Sigmoid colon (tissue), 7 donors: ENCODE data around the gene MAPK8IP3. TPM values are rescaled to one million over a fixed set of nuclear protein-coding genes. Genes with fewer than 3 reads are reported as not detected.
"Not testable (repeated sequence)": the region's sequence is repeated elsewhere in the genome, so short reads cannot be mapped to it uniquely, and the experiment has no call there.

Experiments
- DNase-seq: peaks from one replicate; pipeline ENCODE4 v3.0.0-alpha.2; 2019
- H3K27ac ChIP-seq, 4 donors: fragments of 200-600 bp; sonication (generic); one replicate each; pipeline ENCODE4 v1.5.1; 2016 to 2019; ENCODE audit warnings: mild to moderate bottlenecking in 1 of 4
- H3K27me3 ChIP-seq, 3 donors: fragments of 200-600 bp; sonication (generic); one replicate each; pipeline ENCODE4 v1.5.1; 2019; ENCODE audit warnings: mild to moderate bottlenecking in 1 of 3
- H3K36me3 ChIP-seq, 4 donors: fragments of 200-600 bp; sonication (generic); one replicate each; pipeline ENCODE4 v1.5.1; 2016 to 2019
- H3K4me1 ChIP-seq, 4 donors: fragments of 200-600 bp; sonication (generic); one replicate each; pipeline ENCODE4 v1.5.1; 2017 to 2019
- H3K4me3 ChIP-seq, 4 donors: fragments of 200-600 bp; sonication (generic); one replicate each; pipeline ENCODE4 v1.5.1; 2017 to 2019; ENCODE audit warnings: mild to moderate bottlenecking in 2 of 4, moderate library complexity in 1 of 4
- H3K9me3 ChIP-seq, 4 donors: fragments of 200-600 bp in 3 of 4; sonication (generic) in 3 of 4; one replicate each; pipeline versions ENCODE4 v1.5.1 to v1.6.1; 2013 to 2019
- CTCF ChIP-seq, 4 experiments: fragments of 450-650 bp in 3 of 4; fragments of 200-600 bp in 1 of 4; IDR thresholded peaks; one replicate each; pipeline ENCODE4 v1.5.1; 2016 to 2019; ENCODE audit warnings: antibody characterized with exemption in 4 of 4, mild to moderate bottlenecking in 3 of 4, moderate library complexity in 2 of 4
- EP300 ChIP-seq, 4 donors: sonication (generic); formaldehyde crosslinking; IDR thresholded peaks; one replicate each; pipeline ENCODE4 v1.6.1; 2017; ENCODE audit warnings: antibody characterized with exemption in 4 of 4
- POLR2A ChIP-seq, 2 donors: fragments of 450-650 bp; IDR thresholded peaks; one replicate each; pipeline ENCODE4 v1.6.1; 2016; ENCODE audit warnings: antibody characterized with exemption in 2 of 2, mild to moderate bottlenecking in 2 of 2, moderate library complexity in 2 of 2
- POLR2AphosphoS5 ChIP-seq, 4 donors: sonication (generic); formaldehyde crosslinking; IDR thresholded peaks; one replicate each; pipeline ENCODE4 v1.6.1; 2017; ENCODE audit warnings: antibody characterized with exemption in 4 of 4
- WGBS, 2 donors: extraction: QIAGEN DNeasy Blood & Tissue Kit; methylation state at CpG; one replicate each; pipeline ENCODE4 v1.1.7; 2013; 5-methylcytosine and 5-hydroxymethylcytosine counted together
- intact Hi-C: fragments of 100-400 bp; cut with DNase I; formaldehyde crosslinking; loops from one replicate; pipeline ENCODE4 v1.15.1; 2023
- polyA plus RNA-seq, 3 donors: library from polyadenylated mRNA; stranded (reverse); fragments of 200-250 nt; gene quantifications; one replicate each; pipeline ENCODE4 v1.2.3, GENCODE V29; 2013
- total RNA-seq, 4 donors: library from RNA; depleted of rRNA; stranded (reverse); fragments of >200 nt; gene quantifications; one replicate each; pipeline ENCODE4 v1.1.0, GENCODE V29; 2016
- donor health status: healthy with polysubstance abuse.
- donor health status: Bipolar disorder and iron deficiency.
- donor health status: healthy.

Gene MAPK8IP3
- total and polyA plus RNA-seq, 7 donors, result 3.6 to 80.9 (median 22.4) TPM

GRCh38 chr16:1792836-1793577 is 87.0 kb downstream of the MAPK8IP3 start:
- DNase-seq, result no peak
- Histone ChIP-seq H3K36me3 (peaks cover 0 to 34% (median 15%) of the 10 kb centered on the region in 4 donors), H3K27ac (no peak overlapping the region), H3K4me1 (no peaks in the 10 kb centered on the region), H3K9me3 (no peaks in the 10 kb centered on the region), H3K27me3 (no peaks in the 10 kb centered on the region), H3K4me3 (no peak overlapping the region)
- WGBS, 2 donors, result 78 to 88% methylated on average over 33 of the region's 33 CpGs
- intact Hi-C loops, result no loop called here
- no peak for TF ChIP-seq POLR2A (IDR thresholded peaks at IDR 0.05)
- TF ChIP-seq EP300 (IDR thresholded peaks at IDR 0.05), result no peak
- no peak for TF ChIP-seq POLR2AphosphoS5 (IDR thresholded peaks at IDR 0.05)
- no peak for TF ChIP-seq CTCF (IDR thresholded peaks at IDR 0.05)

- DNase-seq, result no peak
- Histone ChIP-seq H3K27me3 (no peaks in the 10 kb centered on the region), H3K4me1 (no peaks in the 10 kb centered on the region), H3K27ac (no peak within 1 kb of the TSS), H3K36me3 (peaks cover 0 to 28% (median 9%) of the 10 kb centered on the region in 4 donors), H3K4me3 (no peak within 1 kb of the TSS), H3K9me3 (no peaks in the 10 kb centered on the region)
- intact Hi-C loops, result no loop called here
- TF ChIP-seq CTCF (IDR thresholded peaks at IDR 0.05) (no peak), EP300 (IDR thresholded peaks at IDR 0.05) (no peak), POLR2AphosphoS5 (IDR thresholded peaks at IDR 0.05) (no peak), POLR2A (IDR thresholded peaks at IDR 0.05) (no peak)
- WGBS, 2 donors, result 20 to 64% methylated on average over 28 of the region's 28 CpGs
Measured at GRCh38 chr16:1793578-1794220, 87.7 kb downstream of the MAPK8IP3 start, which contains the start of gene IGFALS. IGFALS (minus strand) TSS chr16:1793705; CDS start chr16:1793652, 53 bp downstream.

DNA sequence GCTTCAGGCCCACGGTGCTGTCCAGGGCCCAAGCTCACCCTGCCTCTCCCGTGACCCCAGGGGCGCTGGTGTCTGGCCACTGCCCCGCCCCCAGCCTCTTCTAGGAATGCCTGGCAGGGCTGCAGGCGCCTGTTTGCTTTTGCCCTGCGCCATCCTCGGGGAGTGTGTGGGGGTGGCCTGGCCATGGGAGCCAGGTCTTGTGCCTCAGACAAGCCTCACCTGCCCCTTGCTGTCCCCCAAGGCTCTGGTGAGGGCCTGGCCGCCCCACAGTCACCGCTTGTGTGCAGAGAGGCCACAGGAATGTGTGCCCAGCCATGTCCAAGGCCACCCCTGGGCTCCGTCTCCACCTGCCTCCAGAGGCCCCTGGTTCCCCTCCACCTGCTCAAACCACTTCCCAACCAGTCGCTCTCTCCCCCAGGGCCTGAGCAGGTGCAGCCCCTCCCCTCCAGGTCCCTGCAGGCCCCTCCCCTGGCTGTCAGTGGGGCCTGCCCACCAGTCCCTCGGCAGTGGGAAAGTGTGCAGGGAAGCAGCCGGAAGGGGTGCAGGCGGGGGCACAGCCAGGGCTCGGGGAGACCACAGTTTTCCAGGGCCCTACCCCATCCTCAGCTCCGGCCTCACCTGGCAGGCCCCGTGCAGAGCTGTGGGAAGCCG is 88.4 kb downstream of the MAPK8IP3 start:
- TF ChIP-seq CTCF (IDR thresholded peaks at IDR 0.05) (no peak), EP300 (IDR thresholded peaks at IDR 0.05) (no peak), POLR2A (IDR thresholded peaks at IDR 0.05) (no peak), POLR2AphosphoS5 (IDR thresholded peaks at IDR 0.05) (no peak)
- no peaks in the 10 kb centered on the region for H3K9me3 ChIP-seq
- H3K36me3 ChIP-seq, result peaks cover 0 to 21% (median 4%) of the 10 kb centered on the region in 4 donors
- H3K4me1 ChIP-seq, result no peaks in the 10 kb centered on the region
- H3K27me3 ChIP-seq, result no peaks in the 10 kb centered on the region
- H3K27ac ChIP-seq, result no peak overlapping the region
- intact Hi-C loops, result no loop called here
- peak; percentile 62 for DNase-seq
- 31 to 63% methylated on average over 18 of the region's 18 CpGs for WGBS, 2 donors
- H3K4me3 ChIP-seq, result no peak overlapping the region

- no peak for DNase-seq
- Histone ChIP-seq H3K4me3 (no peak overlapping the region), H3K36me3 (peaks cover 0 to 15% (median 0%) of the 10 kb centered on the region in 4 donors), H3K27me3 (no peaks in the 10 kb centered on the region), H3K9me3 (no peaks in the 10 kb centered on the region), H3K27ac (no peak overlapping the region), H3K4me1 (no peaks in the 10 kb centered on the region)
- intact Hi-C loops, result no loop called here
- TF ChIP-seq EP300 (IDR thresholded peaks at IDR 0.05), result no peak
- no peak for TF ChIP-seq CTCF (IDR thresholded peaks at IDR 0.05)
- no peak for TF ChIP-seq POLR2A (IDR thresholded peaks at IDR 0.05)
- TF ChIP-seq POLR2AphosphoS5 (IDR thresholded peaks at IDR 0.05), result no peak
- whole genome bisulfite sequencing, 2 donors, result 83 to 85% methylated on average over 32 of the region's 32 CpGs
Measured at GRCh38 chr16:1794908-1795666, 89.1 kb downstream of the MAPK8IP3 start.

- H3K4me1 ChIP-seq, H3K27me3 ChIP-seq, H3K27ac ChIP-seq, DNase-seq, H3K36me3 ChIP-seq, intact Hi-C loops, H3K4me3 ChIP-seq, H3K9me3 ChIP-seq: not testable (repeated sequence)
- WGBS, 2 donors, result 72 to 86% methylated on average over 5 of the region's 5 CpGs
Measured at GRCh38 chr16:1799263-1799662, 93.3 kb downstream of the MAPK8IP3 start.
